GM19438 (cell line): Measurements from ENCODE around the gene FAHD2A.
"Not testable (repeated sequence)": the region's sequence is repeated elsewhere in the genome, so short reads cannot be mapped to it uniquely, and the experiment has no call there.

Experiments
- ATAC-seq: cut with Tn5 transposase; IDR thresholded peaks from one replicate; pipeline ENCODE4 v1.9.1; 2021; ENCODE audit warnings: low read depth; ENCODE audit not compliant: unreplicated experiment

FAHD2A gene

DNA sequence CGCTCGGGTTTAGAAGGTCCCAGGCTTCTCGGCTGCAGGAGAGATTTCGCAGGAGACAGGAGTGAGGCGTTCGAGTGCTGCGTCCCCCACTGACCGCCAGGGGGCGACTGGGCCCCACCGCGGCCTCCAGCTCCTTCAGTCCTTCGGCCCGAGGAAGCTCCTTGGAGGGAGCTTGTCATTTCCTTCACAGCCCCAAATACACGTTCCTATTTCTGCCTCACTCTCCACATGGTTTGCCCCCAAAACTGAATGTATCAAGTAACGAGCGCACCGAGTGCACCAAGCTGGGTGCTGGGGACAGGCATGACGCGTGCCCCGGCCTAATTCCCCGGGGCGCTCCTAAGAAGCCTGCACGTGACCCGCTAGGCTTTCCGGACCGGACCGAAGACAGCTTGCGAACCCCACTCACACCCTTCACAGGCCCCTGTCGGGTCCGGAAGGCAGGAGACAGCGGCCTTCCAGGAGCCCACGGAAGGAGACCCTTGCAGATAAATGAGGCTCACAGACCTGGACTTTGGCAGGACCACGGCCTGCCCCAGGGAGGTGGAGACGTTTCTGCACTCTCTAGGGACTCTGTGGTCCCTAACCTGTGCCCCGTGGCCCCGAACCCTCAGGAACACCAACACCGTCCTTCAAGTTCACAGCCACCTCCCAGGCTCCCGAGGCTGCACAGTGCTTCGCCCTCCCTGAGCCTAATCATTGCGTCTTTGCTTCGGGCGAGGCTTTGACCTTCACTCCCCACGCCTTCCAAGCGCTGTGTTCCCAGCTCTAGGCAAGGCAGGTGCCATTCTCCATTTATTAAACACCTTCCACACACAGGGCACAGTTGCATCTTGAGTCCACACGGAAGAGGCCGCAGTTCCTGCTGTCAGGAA is 13.0 kb upstream of the FAHD2A start:
- no peak for ATAC-seq

DNA sequence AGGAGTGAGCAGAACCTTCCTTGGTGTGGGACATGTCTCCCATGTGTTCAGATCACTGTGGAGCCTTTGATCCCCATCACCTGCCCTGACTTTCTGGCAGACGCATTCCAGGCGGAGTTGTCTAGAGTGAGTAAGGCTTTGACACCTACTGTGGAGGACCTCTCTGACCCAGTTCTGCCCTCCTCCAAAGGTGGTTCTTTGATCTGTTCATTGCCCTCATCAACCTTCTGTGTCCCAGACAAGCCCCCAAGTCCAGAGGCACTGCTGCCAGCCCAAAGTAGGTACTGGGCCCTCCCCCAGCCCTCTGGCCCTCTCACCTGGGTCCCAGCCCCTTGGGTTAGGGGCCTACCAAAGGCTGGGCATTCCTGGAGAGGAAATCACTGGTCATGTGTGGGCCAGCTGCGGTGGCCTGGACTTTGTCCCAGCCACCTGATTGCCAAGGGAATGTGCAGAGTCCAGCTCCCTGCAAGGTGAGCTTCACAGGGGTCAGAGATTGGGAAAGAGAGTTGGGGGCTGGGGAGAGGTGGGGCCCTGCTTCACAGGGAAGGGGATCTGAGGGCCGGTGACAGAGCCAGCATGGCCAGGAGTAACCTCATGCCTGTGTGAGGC is 12.1 kb upstream of the FAHD2A start:
- ATAC-seq: no peak

GRCh38 chr2:95390881-95391321 is 11.6 kb upstream of the FAHD2A start:
- no peak for ATAC-seq

GRCh38 chr2:95391641-95392310 is 10.7 kb upstream of the FAHD2A start:
- no peak for ATAC-seq

- no peak for ATAC-seq
Observed at GRCh38 chr2:95392320-95392719, 10.2 kb upstream of the FAHD2A start.

GRCh38 chr2:95392730-95393455 is 9.6 kb upstream of the FAHD2A start:
- ATAC-seq: no peak

DNA sequence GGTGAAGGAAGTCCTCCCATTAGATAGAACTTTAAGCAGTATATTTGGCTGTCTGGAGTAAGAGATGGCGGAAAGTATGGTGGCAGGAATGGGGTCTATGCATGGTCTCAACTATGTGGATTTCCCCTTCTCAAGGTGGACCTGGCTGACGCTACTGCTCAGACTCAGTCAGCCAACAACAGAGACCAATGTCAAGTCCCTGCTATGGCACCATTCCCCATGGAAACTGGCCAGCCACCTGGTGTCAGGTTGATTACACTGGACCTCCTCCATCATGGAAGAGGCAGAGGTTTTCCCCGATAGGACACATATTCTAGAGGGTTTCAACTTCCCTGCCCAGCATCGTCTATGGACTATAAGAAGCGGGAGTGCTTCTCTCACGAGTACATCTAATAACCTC is 8.6 kb upstream of the FAHD2A start:
- ATAC-seq: no peak

DNA sequence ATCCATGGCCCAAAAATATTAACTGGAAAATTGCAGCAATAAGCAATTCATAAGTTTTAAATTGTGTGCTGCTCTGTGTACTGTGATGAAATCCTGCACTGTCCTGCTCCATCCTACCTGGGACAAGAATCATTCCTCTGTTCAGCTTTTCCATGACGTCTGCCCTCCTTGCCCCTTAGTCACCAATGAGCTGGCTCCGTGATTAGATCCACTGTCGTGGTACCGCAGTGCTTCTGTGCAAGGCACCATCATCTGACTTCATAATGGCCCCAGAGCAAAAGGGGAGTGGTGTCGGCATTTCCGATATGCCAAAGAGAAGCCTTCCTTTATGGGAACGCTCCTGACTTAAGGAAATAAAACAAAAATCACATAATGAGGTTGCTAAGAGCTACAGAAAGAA is 3.4 kb upstream of the FAHD2A start:
- ATAC-seq: no peak

DNA sequence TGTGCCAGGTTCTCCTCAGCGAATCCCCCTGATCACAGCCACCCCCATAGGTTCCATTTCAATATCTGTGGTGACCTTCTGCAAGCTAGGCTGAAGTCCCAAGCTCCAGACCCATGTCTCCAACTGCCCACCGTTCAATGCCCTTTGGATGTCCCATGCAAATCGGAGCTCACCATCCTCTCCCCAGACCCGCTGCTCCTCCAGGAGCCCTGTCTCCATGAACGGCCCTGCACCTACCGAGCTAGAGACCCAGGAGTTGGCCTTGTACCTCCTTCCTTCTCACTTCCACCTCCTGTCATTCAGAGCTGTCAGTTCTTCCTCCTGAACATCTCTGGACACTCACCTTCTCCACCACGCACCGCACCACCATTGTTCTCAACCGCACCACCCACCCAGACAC is 1.0 kb upstream of the FAHD2A start:
- ATAC-seq: no peak

GRCh38 chr2:95402004-95402369 is 521 bp upstream of the FAHD2A start:
- ATAC-seq: peak; percentile 23

DNA sequence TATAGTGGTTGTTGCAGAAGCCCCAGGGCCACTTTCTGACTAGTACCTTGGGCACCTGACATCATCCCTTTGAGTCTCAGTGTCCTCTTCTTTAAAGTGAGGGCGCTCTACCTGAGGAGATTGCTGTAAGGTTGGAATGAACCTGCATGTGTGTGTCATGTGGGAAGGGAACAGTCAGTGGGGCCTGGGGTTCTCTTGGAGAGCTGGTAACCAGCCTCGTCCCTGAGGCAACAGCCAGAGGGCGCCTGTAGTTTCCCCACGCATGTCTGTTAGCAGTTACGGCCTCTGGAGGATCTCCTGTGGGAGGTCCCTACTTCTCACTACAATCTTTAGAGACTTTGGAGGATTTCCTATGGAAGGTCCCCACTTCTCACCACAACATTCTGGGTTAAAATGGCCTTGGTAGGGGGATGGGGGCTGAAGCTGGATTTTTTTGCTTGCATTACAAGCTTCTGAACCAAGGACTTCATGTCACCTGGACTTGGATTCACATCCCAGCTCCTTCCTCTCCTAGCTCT is 755 bp downstream of the FAHD2A start:
- ATAC-seq: not testable (repeated sequence)

- ATAC-seq: not testable (repeated sequence)
Observed at GRCh38 chr2:95403824-95404223, 1.3 kb downstream of the FAHD2A start.

DNA sequence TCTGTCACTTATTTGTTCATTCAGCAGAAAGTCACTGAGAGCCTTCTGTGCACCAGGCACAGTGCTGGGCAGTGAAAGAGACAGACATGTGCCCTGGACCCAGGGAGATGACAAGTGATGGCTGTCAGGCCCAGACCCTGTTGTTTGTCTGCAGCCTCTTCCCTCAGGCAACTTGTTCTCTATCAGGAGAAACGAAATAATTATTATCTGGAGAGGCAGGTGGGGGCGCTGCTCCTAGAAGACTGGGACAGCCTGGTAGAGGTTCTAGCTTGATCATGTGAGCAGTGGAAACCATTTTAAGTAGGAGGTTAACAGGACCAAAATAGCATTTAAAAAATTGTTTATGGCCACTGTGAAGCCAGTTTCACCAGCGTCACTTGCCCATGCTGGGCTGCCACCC is 2.2 kb downstream of the FAHD2A start:
- ATAC-seq: not testable (repeated sequence)

DNA sequence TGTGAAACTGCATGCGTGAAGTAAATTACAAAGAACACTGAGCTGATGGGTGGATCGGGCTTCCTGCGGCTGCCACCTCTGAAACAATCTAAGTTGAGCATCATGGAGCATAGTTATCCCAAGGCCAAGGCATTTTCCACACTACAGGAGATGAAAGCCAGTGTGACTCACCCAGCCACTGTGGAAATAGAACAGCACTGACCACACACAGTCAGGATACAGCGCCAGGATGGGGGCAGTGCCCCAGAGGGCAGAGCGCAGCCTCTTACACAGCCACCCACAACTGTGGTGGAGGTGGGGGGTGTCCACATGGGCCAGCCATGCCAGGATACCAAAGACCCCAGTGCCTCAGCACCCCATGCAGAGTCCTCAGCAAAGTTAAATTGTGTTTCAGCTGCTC is 8.7 kb downstream of the FAHD2A start:
- ATAC-seq: not testable (repeated sequence)

DNA sequence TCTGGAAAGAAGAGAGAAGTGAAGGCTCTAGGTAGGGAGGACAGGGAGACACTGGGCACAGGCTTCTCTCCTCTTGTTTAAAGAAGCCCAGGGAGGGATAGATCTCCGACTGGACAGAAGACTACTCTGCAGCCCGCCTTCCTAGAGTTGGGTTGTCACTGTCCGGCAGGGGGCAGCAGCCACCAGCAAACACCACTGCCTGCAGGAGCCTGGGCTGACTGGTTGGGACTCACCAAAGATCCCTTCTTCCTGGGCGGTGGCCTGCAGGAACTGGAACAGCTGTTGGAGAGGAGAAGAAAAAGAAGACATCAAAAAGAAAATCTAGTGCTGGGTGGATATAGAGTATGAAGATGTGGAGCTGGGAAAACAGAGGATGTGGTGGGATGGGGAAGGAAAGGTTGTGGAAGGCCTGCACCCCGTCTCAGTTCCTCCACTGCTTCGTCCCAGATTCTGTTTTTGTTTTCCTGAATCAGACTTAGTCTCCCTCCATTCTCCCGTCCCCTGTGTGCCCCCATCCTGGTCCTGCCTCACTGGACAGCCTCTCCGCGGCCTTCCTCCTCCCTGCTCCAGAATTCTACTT is 11.6 kb downstream of the FAHD2A start:
- ATAC-seq: peak; percentile 75

GRCh38 chr2:95415138-95415537 is 12.6 kb downstream of the FAHD2A start:
- not testable (repeated sequence) for ATAC-seq

- ATAC-seq: not testable (repeated sequence)
Observed at GRCh38 chr2:95415561-95415960, 13.1 kb downstream of the FAHD2A start.

DNA sequence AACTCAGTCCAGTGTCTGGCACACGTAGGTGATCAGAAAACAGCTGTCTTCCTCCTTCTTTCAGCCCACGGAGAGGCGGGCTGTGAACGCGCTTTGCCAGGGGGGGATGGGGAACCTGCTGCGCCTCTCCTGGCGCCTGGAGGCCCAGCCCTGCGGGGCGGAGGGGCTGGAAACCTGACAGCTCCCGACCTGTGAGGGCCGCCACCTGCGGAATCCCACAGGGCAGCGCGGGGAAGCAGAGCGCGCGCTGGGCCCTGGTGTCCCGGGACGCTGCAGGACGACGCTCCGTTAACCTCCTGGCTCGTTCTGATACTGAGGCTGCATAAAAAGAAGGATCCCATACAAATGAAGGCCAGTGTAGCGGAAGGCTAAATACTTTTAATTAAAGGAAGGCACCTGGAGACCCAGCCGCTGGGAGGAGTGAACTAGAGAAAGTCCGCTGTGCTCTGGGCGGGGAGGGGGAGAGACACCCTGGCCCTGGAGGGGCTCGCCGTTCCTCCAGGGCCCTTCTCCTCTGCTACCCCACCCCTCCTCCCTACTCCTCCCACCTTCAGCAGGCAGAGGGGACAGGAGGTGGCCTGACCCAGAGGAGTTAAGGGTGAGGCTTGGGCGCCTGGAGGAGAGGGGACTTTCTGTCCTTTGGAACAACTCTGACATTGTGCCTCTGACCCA is 24.8 kb downstream of the FAHD2A start:
- ATAC-seq: not testable (repeated sequence)

GRCh38 chr2:95429748-95430467 is 27.4 kb downstream of the FAHD2A start:
- not testable (repeated sequence) for ATAC-seq
